RPMI8226 (cell line): ENCODE results near the gene FGFBP1.
A peak's percentile ranks its signal among the peaks of the same experiment; 100 is the strongest.

Source experiments
- DNase-seq: peaks from one replicate; pipeline ENCODE4 v3.0.0-alpha.2; 2015

The FGFBP1 gene

GRCh38 chr4:15910155-15910940 is 28.2 kb downstream of the FGFBP1 start:
- DNase-seq: peak; percentile 4

- no peak for DNase-seq
Measured at GRCh38 chr4:15907430-15907829, 31.1 kb downstream of the FGFBP1 start.

- DNase-seq: peak; percentile 81
Measured at GRCh38 chr4:15906020-15906443, 32.5 kb downstream of the FGFBP1 start.

GRCh38 chr4:15902746-15903145 is 35.8 kb downstream of the FGFBP1 start:
- DNase-seq: no peak

GRCh38 chr4:15901998-15902397 is 36.5 kb downstream of the FGFBP1 start:
- DNase-seq: no peak

GRCh38 chr4:15901007-15901406 is 37.5 kb downstream of the FGFBP1 start:
- no peak for DNase-seq

- no peak for DNase-seq
Measured at GRCh38 chr4:15899511-15899910, 39.0 kb downstream of the FGFBP1 start.

GRCh38 chr4:15898902-15899301 is 39.6 kb downstream of the FGFBP1 start:
- DNase-seq: no peak

GRCh38 chr4:15897577-15897976 is 41.0 kb downstream of the FGFBP1 start:
- no peak for DNase-seq

- no peak for DNase-seq
Measured at GRCh38 chr4:15894921-15895916, 43.3 kb downstream of the FGFBP1 start.

- DNase-seq: no peak
Measured at GRCh38 chr4:15894393-15894792, 44.1 kb downstream of the FGFBP1 start.

- DNase-seq: no peak
Measured at GRCh38 chr4:15893962-15894361, 44.6 kb downstream of the FGFBP1 start.

GRCh38 chr4:15891312-15891711 is 47.2 kb downstream of the FGFBP1 start:
- no peak for DNase-seq

GRCh38 chr4:15890246-15890829 is 48.2 kb downstream of the FGFBP1 start:
- DNase-seq: no peak

GRCh38 chr4:15888515-15888914 is 50.0 kb downstream of the FGFBP1 start:
- DNase-seq: no peak
